Cardiac muscle cell (in vitro differentiated cells and primary cell): ENCODE measurements around the gene KASH5. TPM values are rescaled to one million over a fixed set of nuclear protein-coding genes. Genes with fewer than 3 reads are reported as not detected.
A peak's percentile ranks its signal among the peaks of the same experiment; 100 is the strongest.

Experiments used
- DNase-seq, 2 donors: peaks; one replicate each; pipeline versions ENCODE4 v3.0.0 to v3.0.0-alpha.2; 2010 to 2017; ENCODE audit warnings: low read depth in 1 of 2, low spot score in 1 of 2
- H3K27ac ChIP-seq: fragments of 200-600 bp; sonication (generic); 2 replicates; pipeline ENCODE4 v1.5.1; 2016
- H3K27me3 ChIP-seq: fragments of 200-600 bp; sonication (generic); 2 replicates; pipeline ENCODE4 v1.6.0; 2016; ENCODE audit warnings: control low read depth
- H3K36me3 ChIP-seq: fragments of 200-600 bp; sonication (generic); 2 replicates; pipeline ENCODE4 v1.5.1; 2016; ENCODE audit warnings: control low read depth
- H3K4me1 ChIP-seq: fragments of 200-600 bp; sonication (generic); 2 replicates; pipeline ENCODE4 v1.8.1; 2017; ENCODE audit warnings: low read depth, mild to moderate bottlenecking, mixed run types
- H3K4me3 ChIP-seq: fragments of 200-600 bp; sonication (generic); 2 replicates; pipeline ENCODE4 v1.5.1; 2016; ENCODE audit warnings: mild to moderate bottlenecking
- H3K9me3 ChIP-seq: fragments of 200-600 bp; sonication (generic); 2 replicates; pipeline ENCODE4 v1.5.1; 2017; ENCODE audit warnings: low read depth, mild to moderate bottlenecking, control low read depth
- CTCF ChIP-seq: IDR thresholded peaks from 2 replicates; pipeline ENCODE4 v1.5.1; 2012; ENCODE audit warnings: low read depth, mild to moderate bottlenecking, low read length
- polyA plus RNA-seq: library from polyadenylated mRNA; unstranded; fragments of >200 nt; fragmentation: Nextera tagmentation; extraction: Ambion mirVana; gene quantifications from 2 replicates; pipeline ENCODE4 v1.2.1, GENCODE V29; 2016
- total RNA-seq: library from RNA; depleted of rRNA; stranded (reverse); fragments of >200 nt; gene quantifications from 2 replicates; pipeline ENCODE4 v1.2.3, GENCODE V29; 2016

KASH5 gene
- total and polyA plus RNA-seq, 2 experiments from 2014 or later, result 0.27 TPM; not detected in 1

DNA sequence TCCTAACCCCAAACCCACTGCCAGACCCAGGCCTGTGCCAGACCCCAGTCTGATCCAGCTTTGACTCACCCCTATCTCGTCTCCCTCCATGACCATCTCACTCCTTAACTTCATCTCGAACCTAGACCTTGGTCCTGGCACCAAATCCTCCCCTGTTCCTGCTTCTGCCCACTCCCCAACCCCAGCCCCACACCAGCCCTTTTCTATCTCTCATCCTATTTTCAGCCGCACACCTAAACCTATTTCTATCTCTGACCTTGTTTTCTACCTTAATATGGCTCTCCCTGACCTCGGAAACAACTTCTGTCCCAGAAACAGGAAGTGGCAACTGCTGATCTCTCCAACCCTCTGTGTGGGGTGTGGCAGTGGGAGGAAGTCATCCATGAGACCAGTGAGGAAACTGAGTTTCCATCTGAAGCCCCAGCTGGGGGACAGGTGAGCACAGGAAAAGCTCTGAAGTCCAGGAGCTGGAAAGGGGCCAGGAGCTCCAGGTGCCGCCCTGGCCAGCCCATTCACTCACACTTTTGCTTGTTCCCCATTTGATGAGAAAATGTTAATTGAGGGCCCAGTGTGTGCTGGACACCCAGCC is 21.5 kb downstream of the KASH5 start:
- Histone ChIP-seq H3K4me3 (no peak overlapping the region), H3K27me3 (no peaks in the 10 kb centered on the region), H3K4me1 (peaks cover 11% of the 10 kb centered on the region), H3K36me3 (no peaks in the 10 kb centered on the region), H3K9me3 (no peaks in the 10 kb centered on the region), H3K27ac (no peak overlapping the region)
- TF ChIP-seq CTCF, result no peak
- DNase-seq, result no peak

GRCh38 chr19:49411681-49412326 is 23.8 kb downstream of the KASH5 start:
- no peak for DNase-seq
- Histone ChIP-seq H3K9me3 (no peaks in the 10 kb centered on the region), H3K27ac (no peak overlapping the region)

DNA sequence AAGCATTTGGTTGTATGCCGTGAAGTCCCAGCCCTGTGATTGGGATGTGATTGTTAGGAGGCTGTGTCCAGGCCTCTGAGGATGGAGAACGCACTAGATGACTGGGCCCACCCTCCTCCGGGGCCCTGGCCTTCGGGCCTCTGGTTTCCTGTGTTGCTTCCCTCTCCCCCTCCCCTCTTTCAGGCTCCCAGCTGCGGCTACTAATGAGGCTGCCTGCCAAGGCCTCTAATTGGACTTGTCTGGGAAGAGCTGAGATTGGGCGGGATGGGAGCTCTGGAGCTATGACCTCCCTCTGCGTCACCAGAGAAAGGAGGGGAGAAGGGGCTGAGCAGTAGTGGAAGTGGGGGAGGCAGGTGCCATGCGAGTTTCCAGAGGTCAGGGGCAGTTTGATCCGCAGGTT is 25.3 kb downstream of the KASH5 start:
- Histone ChIP-seq H3K4me3 (no peak overlapping the region), H3K27me3 (no peaks in the 10 kb centered on the region), H3K9me3 (no peaks in the 10 kb centered on the region), H3K36me3 (no peaks in the 10 kb centered on the region), H3K27ac (no peak overlapping the region), H3K4me1 (peaks cover 14% of the 10 kb centered on the region)
- no peak for TF ChIP-seq CTCF
- peak in 1 of 2 donors; percentile 35 for DNase-seq

More at GRCh38 chr19:49411681-49412326, 23.8 kb downstream of the KASH5 start:
- no peak for TF ChIP-seq CTCF
- Histone ChIP-seq H3K4me3 (no peak overlapping the region), H3K4me1 (peaks cover 14% of the 10 kb centered on the region), H3K36me3 (no peaks in the 10 kb centered on the region), H3K27me3 (no peaks in the 10 kb centered on the region)

DNA sequence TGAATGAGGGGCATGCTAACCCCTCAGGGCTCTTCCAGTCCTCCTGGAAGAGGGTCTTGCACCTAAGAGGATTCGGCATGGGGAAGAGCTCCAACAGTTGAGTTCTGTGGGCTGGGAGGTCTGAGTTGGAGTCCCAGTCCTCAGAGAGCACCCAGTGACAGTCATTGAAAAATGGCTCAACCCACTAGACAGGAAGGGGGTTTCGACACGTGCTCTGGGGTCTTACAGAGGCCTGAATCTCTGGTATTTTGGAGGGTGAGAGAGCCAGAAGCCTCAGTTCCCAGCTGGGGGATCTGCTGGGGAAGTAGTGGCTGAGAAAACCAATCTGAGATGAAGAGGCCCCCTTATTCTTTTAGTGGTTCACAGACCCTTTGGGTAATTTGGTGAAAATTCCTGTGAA is 26.2 kb downstream of the KASH5 start:
- Histone ChIP-seq H3K27ac (no peak overlapping the region), H3K27me3 (no peaks in the 10 kb centered on the region), H3K36me3 (no peaks in the 10 kb centered on the region), H3K9me3 (no peaks in the 10 kb centered on the region), H3K4me1 (peaks cover 14% of the 10 kb centered on the region), H3K4me3 (no peak overlapping the region)
- DNase-seq, result no peak
- no peak for TF ChIP-seq CTCF

DNA sequence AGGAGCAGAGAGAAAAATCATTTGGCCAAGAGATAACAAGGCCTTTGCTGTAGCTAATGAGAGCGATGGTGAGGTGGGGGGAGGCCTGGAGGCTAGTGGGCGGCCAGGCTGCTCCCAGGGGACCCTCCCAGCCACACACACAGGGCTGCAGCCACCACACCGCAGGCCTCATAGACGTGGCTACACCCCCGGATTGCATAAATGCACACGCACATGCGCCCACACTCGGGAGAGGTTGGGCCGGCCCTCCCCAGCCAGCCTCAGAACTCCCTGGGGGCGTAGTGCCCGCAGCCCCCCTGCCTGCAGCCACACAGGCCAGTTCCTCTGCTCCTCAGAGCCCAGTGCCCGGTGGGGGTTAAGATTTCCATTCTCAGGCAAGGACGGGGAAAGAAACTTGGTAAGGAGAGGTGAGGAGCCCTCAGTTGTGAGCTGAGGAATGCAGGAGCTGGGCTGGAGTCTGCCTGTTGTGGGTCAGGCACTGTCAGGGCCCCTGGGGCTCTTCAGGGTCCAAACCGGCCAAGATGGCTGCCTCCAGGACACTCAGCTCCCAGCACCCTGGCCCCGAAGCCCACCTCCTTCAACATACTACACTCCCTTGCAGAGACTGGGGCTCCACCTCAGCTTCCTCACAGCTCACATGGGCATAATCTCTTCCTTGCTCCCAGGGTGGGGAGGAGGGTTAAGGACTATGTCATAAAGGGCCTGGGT is 27.2 kb downstream of the KASH5 start:
- Histone ChIP-seq H3K4me3 (no peak overlapping the region), H3K36me3 (no peaks in the 10 kb centered on the region), H3K9me3 (no peaks in the 10 kb centered on the region), H3K4me1 (peaks cover 9% of the 10 kb centered on the region), H3K27me3 (no peaks in the 10 kb centered on the region), H3K27ac (no peak overlapping the region)
- DNase-seq, result peak in 1 of 2 donors; percentile 86
- no peak for TF ChIP-seq CTCF
